Measurements from ENCODE around the gene IGSF9B.

IGSF9B gene

GRCh38 chr11:133974836-133975487, 18.2 kb upstream of the IGSF9B start:
- TF ChIP-seq CTCF (IDR thresholded peaks at IDR 0.05; ENCODE audit: unreplicated experiment in 3 of 3): no peak
- Mint-ChIP-seq H3K27me3 (ENCODE audit: low read depth) (peaks cover 74% of the 10 kb centered on the region), H3K4me1 (no peaks in the 10 kb centered on the region), H3K4me3 (no peak overlapping the region), H3K9me3 (no peaks in the 10 kb centered on the region), H3K36me3 (ENCODE audit: low read depth) (no peaks in the 10 kb centered on the region), H3K27ac (no peak overlapping the region)

DNA sequence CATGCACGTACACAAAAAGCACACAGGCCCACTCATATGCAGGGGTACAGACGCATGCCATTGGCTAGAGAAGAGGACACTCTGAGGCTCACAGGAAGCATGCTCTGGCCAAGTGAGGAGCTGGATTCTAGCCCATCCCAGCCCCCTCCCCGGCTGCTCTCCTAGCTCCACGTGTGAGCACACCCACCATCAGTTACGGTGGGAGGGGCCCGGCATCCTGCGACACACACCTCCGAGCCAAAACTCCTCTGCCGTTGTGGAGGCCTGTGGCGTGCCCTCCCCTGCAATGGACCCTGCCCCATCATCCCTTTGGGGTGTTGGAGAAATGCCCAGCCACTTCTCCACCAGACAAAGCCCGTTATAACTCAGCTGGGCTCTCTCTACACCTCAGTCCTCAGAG, 15.1 kb upstream of the IGSF9B start:
- TF ChIP-seq CTCF (IDR thresholded peaks at IDR 0.05; ENCODE audit: unreplicated experiment in 3 of 3): no peak
- Mint-ChIP-seq H3K27me3 (ENCODE audit: low read depth) (peaks cover 89% of the 10 kb centered on the region), H3K4me3 (no peak overlapping the region), H3K9me3 (peaks cover 4% of the 10 kb centered on the region), H3K27ac (no peak overlapping the region), H3K36me3 (ENCODE audit: low read depth) (no peaks in the 10 kb centered on the region), H3K4me1 (no peaks in the 10 kb centered on the region)

GRCh38 chr11:133969112-133969511, 12.3 kb upstream of the IGSF9B start:
- Mint-ChIP-seq H3K4me3 (no peak overlapping the region), H3K27me3 (ENCODE audit: low read depth) (peaks cover 81% of the 10 kb centered on the region), H3K9me3 (peaks cover 4% of the 10 kb centered on the region), H3K27ac (no peak overlapping the region), H3K4me1 (peaks cover 13% of the 10 kb centered on the region), H3K36me3 (ENCODE audit: low read depth) (no peaks in the 10 kb centered on the region)
- no peak for TF ChIP-seq CTCF (IDR thresholded peaks at IDR 0.05; ENCODE audit: unreplicated experiment in 3 of 3)

DNA sequence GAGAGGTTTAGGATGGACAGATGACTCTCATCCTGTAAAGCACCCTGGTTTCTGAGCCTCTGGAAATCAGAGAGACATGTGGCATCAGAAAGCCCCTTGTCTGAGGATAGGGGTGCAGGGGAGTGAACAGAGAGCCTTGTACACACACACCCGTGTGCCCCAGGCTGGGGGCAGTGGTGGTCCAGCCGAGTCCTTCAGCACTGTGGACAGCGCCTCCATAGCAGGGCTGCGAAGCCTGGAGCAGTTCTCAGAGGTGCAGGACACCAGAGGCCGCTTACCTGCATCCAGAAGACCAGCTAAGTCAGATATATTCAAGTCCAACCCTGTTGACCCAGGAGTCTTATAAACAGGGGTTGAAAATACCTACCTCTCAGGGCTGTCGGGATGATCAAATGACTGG, 11.5 kb upstream of the IGSF9B start:
- H3K36me3 Mint-ChIP-seq (ENCODE audit: low read depth): no peaks in the 10 kb centered on the region
- H3K27me3 Mint-ChIP-seq (ENCODE audit: low read depth): peaks cover 81% of the 10 kb centered on the region
- peaks cover 13% of the 10 kb centered on the region for H3K4me1 Mint-ChIP-seq
- H3K9me3 Mint-ChIP-seq: peaks cover 4% of the 10 kb centered on the region
- no peak overlapping the region for H3K27ac Mint-ChIP-seq
- no peak overlapping the region for H3K4me3 Mint-ChIP-seq
- TF ChIP-seq CTCF (IDR thresholded peaks at IDR 0.05; ENCODE audit: unreplicated experiment in 3 of 3): no peak

GRCh38 chr11:133967599-133968238, 11.0 kb upstream of the IGSF9B start:
- H3K4me3 Mint-ChIP-seq: no peak overlapping the region

More at GRCh38 chr11:133967599-133968238, 11.0 kb upstream of the IGSF9B start:
- H3K36me3 Mint-ChIP-seq (ENCODE audit: low read depth): no peaks in the 10 kb centered on the region
- peaks cover 13% of the 10 kb centered on the region for H3K4me1 Mint-ChIP-seq
- no peak overlapping the region for H3K27ac Mint-ChIP-seq
- peaks cover 4% of the 10 kb centered on the region for H3K9me3 Mint-ChIP-seq
- no peak for TF ChIP-seq CTCF (IDR thresholded peaks at IDR 0.05; ENCODE audit: unreplicated experiment in 3 of 3)
- peaks cover 80% of the 10 kb centered on the region for H3K27me3 Mint-ChIP-seq (ENCODE audit: low read depth)
